B cell (primary cell): ENCODE results near the gene SH3RF3.

Experiments used
- CTCF ChIP-seq: fragments of 200-600 bp; IDR thresholded peaks from one replicate; pipeline ENCODE4 v1.8.0; 2022; ENCODE audit warnings: antibody characterized with exemption, mild to moderate bottlenecking
- EZH2 ChIP-seq: IDR thresholded peaks from 2 replicates; pipeline ENCODE4 v1.6.1; 2012; ENCODE audit warnings: borderline replicate concordance, low read depth, mild to moderate bottlenecking, moderate library complexity, low read length; ENCODE audit not compliant: insufficient read depth, poor library complexity, severe bottlenecking

GRCh38 chr2:109184368-109184767 lies 55.4 kb downstream of the SH3RF3 start:
- TF ChIP-seq CTCF: no peak
- no peak for TF ChIP-seq EZH2
